Prostate gland (tissue), 2 donors: ENCODE data around the gene SLAMF8. TPM values are rescaled to one million over a fixed set of nuclear protein-coding genes. Genes with fewer than 3 reads are reported as not detected.

Experiments
- DNase-seq: peaks from one replicate; pipeline ENCODE4 v3.0.0-alpha.2; 2019; ENCODE audit warnings: low spot score
- H3K27ac ChIP-seq, 2 donors: fragments of 200-600 bp; sonication (generic); 2 replicates each; pipeline ENCODE4 v1.5.1; 2017 to 2019
- H3K27me3 ChIP-seq: fragments of 200-600 bp; sonication (generic); replicated peaks from 2 replicates; pipeline ENCODE4 v1.5.1; 2019; ENCODE audit not compliant: insufficient read depth
- H3K36me3 ChIP-seq, 2 donors: fragments of 200-600 bp; sonication (generic); 1 replicate in 1 of 2; 2 replicates in 1 of 2; pipeline versions ENCODE4 v1.5.1 to v1.8.1; 2017 to 2019
- H3K4me1 ChIP-seq: fragments of 200-600 bp; sonication (generic); replicated peaks from 2 replicates; pipeline ENCODE4 v1.5.1; 2019
- H3K4me3 ChIP-seq, 2 donors: fragments of 200-600 bp; sonication (generic); 2 replicates each; pipeline ENCODE4 v1.5.1; 2017 to 2019
- H3K9me3 ChIP-seq: fragments of 200-600 bp; sonication (generic); 2 replicates; pipeline ENCODE4 v1.5.1; 2017
- POLR2A ChIP-seq: fragments of 450-650 bp; IDR thresholded peaks from one replicate; pipeline ENCODE4 v1.6.1; 2016; ENCODE audit warnings: antibody characterized with exemption, mild to moderate bottlenecking
- POLR2AphosphoS5 ChIP-seq: sonication (generic); formaldehyde crosslinking; IDR thresholded peaks from one replicate; pipeline ENCODE4 v1.6.1; 2017; ENCODE audit warnings: antibody characterized with exemption
- WGBS: methylation state at CpG from one replicate; pipeline ENCODE4 v1.1.5; 2018; 5-methylcytosine and 5-hydroxymethylcytosine counted together
- intact Hi-C: fragments of 100-400 bp; cut with DNase I; formaldehyde crosslinking; loops from one replicate; pipeline ENCODE4 v1.14.2; 2022
- small RNA-seq, 2 donors: library from RNA; depleted of rRNA; stranded (forward); fragments of <200 nt; gene quantifications; one replicate each; pipeline ENCODE3, GENCODE V24; 2016
- total RNA-seq, 2 donors: library from RNA; depleted of rRNA; stranded (reverse); fragments of >200 nt; gene quantifications; one replicate each; pipeline ENCODE4 v1.1.0, GENCODE V29; 2016
- TF ChIP-seq, protein P1 (sequence below), 4 experiments: fragments of 200-600 bp in 2 of 4; fragments of 450-650 bp in 2 of 4; sonication (generic) in 2 of 4; IDR thresholded peaks; 1 replicate in 3 of 4; 2 replicates in 1 of 4; pipeline ENCODE4 v1.5.1; 2016 to 2019; ENCODE audit warnings: antibody characterized with exemption in 4 of 4, mild to moderate bottlenecking in 2 of 4, moderate library complexity in 2 of 4

Gene SLAMF8
- total RNA-seq, 2 donors from 2014 or later = 1.1 to 1.2 TPM

DNA sequence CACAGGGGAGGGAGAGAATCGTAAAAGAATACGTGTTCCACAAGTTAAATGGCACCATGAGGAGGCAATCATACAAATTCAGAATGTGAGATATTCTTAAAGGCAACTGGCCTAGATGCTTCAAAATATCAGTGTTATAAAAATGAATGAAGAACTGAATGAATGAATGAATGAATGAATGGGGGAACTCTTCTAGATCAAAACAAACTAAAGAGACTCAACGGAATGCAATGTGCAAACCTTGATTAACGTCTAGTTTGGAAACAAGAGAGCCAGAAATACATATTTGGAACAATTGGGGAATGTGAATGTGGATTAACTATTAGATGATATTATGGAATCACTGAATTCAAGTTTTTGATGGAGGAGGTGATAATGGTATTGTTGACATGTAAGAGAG, 56.5 kb downstream of the SLAMF8 start:
- WGBS = 81% methylated on average over 4 of the region's 4 CpGs
- Histone ChIP-seq H3K27me3 (no peaks in the 10 kb centered on the region), H3K4me1 (no peaks in the 10 kb centered on the region), H3K27ac (no peak overlapping the region), H3K36me3 (no peaks in the 10 kb centered on the region), H3K9me3 (no peaks in the 10 kb centered on the region), H3K4me3 (no peak overlapping the region)
- intact Hi-C loops = no loop called here
- TF ChIP-seq POLR2AphosphoS5 (no peak), POLR2A (no peak)
- TF ChIP-seq, protein P1, sequence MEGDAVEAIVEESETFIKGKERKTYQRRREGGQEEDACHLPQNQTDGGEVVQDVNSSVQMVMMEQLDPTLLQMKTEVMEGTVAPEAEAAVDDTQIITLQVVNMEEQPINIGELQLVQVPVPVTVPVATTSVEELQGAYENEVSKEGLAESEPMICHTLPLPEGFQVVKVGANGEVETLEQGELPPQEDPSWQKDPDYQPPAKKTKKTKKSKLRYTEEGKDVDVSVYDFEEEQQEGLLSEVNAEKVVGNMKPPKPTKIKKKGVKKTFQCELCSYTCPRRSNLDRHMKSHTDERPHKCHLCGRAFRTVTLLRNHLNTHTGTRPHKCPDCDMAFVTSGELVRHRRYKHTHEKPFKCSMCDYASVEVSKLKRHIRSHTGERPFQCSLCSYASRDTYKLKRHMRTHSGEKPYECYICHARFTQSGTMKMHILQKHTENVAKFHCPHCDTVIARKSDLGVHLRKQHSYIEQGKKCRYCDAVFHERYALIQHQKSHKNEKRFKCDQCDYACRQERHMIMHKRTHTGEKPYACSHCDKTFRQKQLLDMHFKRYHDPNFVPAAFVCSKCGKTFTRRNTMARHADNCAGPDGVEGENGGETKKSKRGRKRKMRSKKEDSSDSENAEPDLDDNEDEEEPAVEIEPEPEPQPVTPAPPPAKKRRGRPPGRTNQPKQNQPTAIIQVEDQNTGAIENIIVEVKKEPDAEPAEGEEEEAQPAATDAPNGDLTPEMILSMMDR (IDR thresholded peaks at IDR 0.05) = no peak
- no peak for DNase-seq

DNA sequence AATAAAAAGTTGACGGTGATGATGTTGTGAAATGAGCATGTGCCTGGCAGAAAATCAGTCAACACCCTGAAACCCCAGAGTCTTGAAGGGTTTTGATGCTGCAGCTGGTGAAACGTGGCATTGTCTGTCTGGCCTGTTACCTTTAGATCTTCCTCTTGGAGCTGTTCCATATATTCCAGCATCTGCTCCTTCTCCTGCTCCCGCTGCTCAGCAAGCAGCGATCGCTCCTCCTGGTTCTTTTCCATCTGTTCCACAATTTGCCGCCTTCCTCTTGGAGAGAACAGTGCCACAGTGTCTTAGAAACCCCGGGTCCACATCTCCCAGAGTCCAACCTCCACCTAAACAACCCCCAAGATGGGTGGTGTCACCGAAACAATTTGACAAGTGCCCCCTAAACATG, 57.6 kb downstream of the SLAMF8 start:
- 84% methylated on average over 8 of the region's 8 CpGs for WGBS
- Histone ChIP-seq H3K9me3 (no peaks in the 10 kb centered on the region), H3K27me3 (no peaks in the 10 kb centered on the region), H3K4me3 (no peak overlapping the region), H3K36me3 (no peaks in the 10 kb centered on the region), H3K4me1 (no peaks in the 10 kb centered on the region), H3K27ac (no peak overlapping the region)
- intact Hi-C loops = no loop called here
- TF ChIP-seq, protein P1 (IDR thresholded peaks at IDR 0.05) = no peak
- TF ChIP-seq POLR2AphosphoS5 = no peak
- TF ChIP-seq POLR2A = no peak
- DNase-seq = no peak

Small RNA genes lying within 50 kb of the gene (small RNA-seq; reads per million reads assigned to genes)
- 0 to 0.10 reads per million in 2 donors for gene RF00570

Other genes starting within 250 kb of the SLAMF8 start
- gene APCS, start 239.0 kb upstream of the SLAMF8 start, total RNA-seq = not detected
- under 1 TPM in 1 of 2 donors, not detected in 1; 0.55 TPM for gene CRP, start 112.3 kb upstream of the SLAMF8 start, total RNA-seq
- 10 to 100 TPM; 79.3 to 85.0 TPM for gene DUSP23, start 45.9 kb upstream of the SLAMF8 start, total RNA-seq
- not detected for gene FCRL6, start 24.5 kb upstream of the SLAMF8 start, total RNA-seq
- gene VSIG8, start 35.8 kb downstream of the SLAMF8 start, total RNA-seq = not detected
- gene CFAP45, start 73.3 kb downstream of the SLAMF8 start, total RNA-seq = 1 to 10 TPM in 1 of 2 donors, not detected in 1; 2.6 TPM
- 100 to 1,000 TPM in 1 of 2 donors, 10 to 100 TPM in 1; 97.1 to 386 TPM for gene TAGLN2, start 98.6 kb downstream of the SLAMF8 start, total RNA-seq
- 10 to 100 TPM in 1 of 2 donors, 1 to 10 TPM in 1; 7.6 to 17.3 TPM for gene IGSF9, start 118.7 kb downstream of the SLAMF8 start, total RNA-seq
- not detected for gene SLAMF9, start 127.4 kb downstream of the SLAMF8 start, total RNA-seq
- 1 to 10 TPM; 5.9 to 8.4 TPM for gene PIGM, start 205.1 kb downstream of the SLAMF8 start, total RNA-seq
- gene KCNJ10, start 243.3 kb downstream of the SLAMF8 start, total RNA-seq = not detected